SK-N-SH (cell line): Measurements from ENCODE around the gene TNFRSF4.
"Not testable (repeated sequence)": the region's sequence is repeated elsewhere in the genome, so short reads cannot be mapped to it uniquely, and the experiment has no call there.

Experiments used
- CTCF ChIP-seq: fragments of 200-600 bp; sonication (generic); IDR thresholded peaks from 2 replicates; pipeline ENCODE4 v1.6.1; 2017; ENCODE audit warnings: antibody characterized with exemption, mild to moderate bottlenecking, moderate library complexity
- EP300 ChIP-seq, 2 experiments: IDR thresholded peaks; 2 replicates each; pipeline versions ENCODE4 v1.4.0 to v1.6.1; 2012; ENCODE audit warnings: borderline replicate concordance in 1 of 2, low read depth in 1 of 2, low read length in 1 of 2
- NRF1 ChIP-seq: IDR thresholded peaks from 2 replicates; pipeline ENCODE4 v1.6.1; 2012; ENCODE audit warnings: low read depth, mild to moderate bottlenecking, low read length
- RFX5 ChIP-seq: IDR thresholded peaks from 2 replicates; pipeline ENCODE4 v1.6.1; 2012; ENCODE audit warnings: mild to moderate bottlenecking, improper control_type of control experiment, low read length

GRCh38 chr1:1195726-1196125, 18.2 kb downstream of the TNFRSF4 start:
- TF ChIP-seq NRF1; CTCF; RFX5; EP300 (IDR thresholded peaks at IDR 0.05; ENCODE audit: borderline replicate concordance in 1 of 2, low read depth in 1 of 2, low read length in 1 of 2): not testable (repeated sequence)
